ENCODE measurements around the gene LRP8.

The LRP8 gene

DNA sequence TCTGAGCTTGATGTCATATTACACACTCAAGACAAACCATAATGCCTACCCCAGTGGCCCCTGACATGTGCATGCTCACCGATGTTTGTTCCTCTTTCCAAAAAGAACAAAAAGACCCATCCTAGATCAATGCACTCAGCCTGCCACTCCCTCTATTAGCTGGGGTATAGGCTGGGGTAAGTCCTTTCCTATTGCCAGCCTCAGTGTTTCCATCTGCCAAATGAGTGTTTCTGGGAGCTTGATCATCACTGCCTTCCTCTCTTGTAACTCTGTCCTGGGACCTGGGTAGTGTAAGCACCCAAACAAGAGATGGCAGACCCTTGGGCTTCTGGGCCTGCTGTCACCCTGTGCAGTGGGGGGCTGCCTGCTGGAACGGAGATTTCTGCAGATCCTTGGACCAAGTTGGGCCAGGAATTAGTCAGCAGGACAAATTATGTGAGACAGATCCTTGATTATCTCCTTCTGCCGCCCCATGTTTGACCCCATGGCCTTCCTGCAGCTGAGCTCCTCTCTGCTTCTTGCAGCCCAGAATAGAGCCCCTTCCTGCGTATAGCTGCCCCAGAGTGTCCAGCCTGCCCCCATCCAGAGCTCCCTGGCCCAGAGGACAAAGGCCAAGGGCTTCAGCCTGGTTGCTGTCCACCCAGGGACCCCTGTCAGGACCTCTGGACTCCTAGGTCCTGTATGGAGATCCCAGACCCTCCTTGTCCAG, 31.5 kb upstream of the LRP8 start:
- no peak for DNase-seq

DNA sequence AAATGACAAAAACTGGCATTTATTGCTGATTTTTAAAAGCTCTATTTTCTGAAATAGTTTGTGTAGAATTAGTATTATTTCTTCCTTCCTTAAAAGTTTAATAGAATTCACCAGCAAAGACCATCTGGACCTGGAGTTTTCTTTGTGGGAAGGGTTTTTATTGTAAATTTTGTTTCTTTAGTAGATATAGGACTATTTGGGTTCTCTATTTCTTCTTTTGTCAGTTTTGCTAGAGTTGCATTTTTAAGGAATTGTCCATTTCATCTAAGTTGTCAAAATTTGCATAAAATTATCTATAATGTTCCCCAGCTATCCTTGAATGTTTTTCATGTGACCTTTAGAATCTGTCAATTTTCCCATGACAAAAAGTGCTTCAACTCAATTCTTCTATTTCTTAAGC, 28.8 kb upstream of the LRP8 start:
- DNase-seq = no peak

GRCh38 chr1:53354119-53354518, 26.2 kb upstream of the LRP8 start:
- no peak for DNase-seq

DNA sequence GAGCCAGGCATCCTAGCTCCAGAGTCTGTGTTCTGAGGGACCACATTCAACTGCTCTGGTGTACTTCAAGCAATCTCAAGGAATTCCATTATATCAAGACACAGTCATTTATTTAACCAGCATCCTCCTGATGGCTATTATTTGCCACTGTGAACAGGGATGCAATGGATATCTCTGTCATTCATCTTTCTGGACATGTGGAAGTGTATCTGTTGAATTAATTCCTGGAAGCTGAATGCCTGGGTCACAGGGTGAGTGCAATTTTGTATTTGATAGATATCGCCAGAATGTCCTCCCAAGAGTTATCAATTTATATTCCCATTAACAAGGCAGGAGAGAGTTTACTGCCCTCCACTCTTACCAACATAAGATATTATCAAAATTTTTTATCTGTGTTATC, 24.7 kb upstream of the LRP8 start:
- no peak for DNase-seq

- DNase-seq = no peak
These were observed 23.2 kb upstream of the LRP8 start for GRCh38 chr1:53350853-53351767.

DNA sequence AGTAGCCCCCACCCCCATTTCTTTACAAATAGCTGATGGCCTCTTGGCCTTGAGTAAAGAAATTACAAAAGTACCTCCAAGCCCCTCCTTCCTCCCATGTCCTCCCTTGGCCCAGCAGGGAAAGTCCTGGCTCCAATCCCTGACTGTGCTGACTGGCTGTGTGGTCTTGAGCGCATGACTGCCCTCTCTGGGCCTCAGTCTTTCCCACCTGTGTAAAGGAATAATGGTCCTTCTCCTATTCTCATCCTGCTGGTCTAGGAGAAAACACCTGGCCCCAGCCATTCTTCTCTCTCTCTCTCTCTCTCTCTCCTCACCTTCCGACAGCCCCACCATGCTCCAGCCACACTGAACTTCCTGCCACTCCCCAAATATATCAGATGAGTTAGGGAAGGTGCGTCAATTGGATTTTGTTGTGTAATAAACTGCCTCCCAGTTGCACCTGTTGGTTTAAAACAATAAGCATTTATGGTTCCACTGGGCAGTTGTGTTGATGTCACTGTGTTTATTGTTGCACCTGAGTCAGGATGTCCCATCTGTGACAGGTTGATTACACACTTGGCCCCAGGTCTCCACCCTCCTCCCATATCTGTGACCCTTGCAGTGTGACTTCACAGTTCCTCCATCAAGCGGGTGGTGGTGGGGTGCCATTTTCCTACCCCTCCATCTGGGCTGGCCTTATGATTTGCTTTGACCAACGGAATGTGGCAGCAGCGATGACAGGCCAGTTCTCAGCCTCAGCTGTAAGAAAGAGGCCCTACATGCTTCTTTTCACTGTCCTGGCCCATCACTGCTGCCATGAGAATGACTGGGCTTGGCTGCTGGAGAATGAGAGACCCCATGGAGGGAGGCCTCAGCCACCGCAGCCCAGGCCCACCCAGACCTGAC, 22.3 kb upstream of the LRP8 start:
- no peak for DNase-seq

- DNase-seq = no peak
These were observed 21.5 kb upstream of the LRP8 start for GRCh38 chr1:53349369-53349835.

DNA sequence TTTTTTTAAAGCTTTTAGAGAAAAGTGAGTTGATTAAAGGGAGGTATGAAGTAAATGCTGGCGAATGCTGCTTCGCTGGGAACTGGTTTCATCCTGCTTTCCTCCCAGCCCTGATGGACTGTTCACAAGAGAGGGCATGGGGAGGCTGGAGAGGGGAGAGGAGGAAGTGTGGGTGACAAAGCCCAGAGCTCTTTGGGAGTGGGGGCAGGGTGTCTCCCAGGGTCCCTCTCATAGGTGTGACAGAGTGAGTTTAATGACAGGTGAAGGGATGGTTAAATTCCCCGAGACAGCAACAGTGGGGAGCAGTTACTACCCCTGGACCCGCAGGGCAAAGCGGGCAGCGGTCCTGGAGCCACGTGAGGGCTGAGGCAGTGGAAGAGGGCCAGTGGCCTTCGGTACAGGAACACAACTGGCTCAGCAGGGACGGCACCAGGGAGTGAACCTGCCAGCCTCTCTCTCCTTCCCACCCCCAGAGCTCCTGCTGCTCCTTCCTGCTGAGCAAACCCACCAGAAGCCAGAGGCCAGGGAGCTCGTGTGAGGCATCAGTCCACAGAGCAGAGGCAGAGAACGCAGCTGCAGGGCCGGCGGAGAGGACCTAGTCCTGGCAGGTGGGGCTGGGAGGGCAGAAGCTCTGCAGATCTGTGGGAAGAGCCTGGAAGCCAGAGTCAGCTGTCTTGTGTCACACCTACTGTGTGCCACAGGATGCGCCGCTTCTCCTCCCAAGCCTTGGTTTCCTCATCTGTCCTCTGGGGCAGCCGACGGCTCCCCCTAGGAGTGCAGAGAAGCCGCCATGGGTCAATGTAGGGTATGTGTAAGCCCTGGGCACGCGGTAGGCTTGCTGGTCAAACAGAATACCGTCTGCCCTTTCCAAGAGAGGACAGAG, 20.9 kb upstream of the LRP8 start:
- DNase-seq = no peak

- DNase-seq = no peak
These were observed 18.9 kb upstream of the LRP8 start for GRCh38 chr1:53346814-53347176.

- DNase-seq = no peak
These were observed 18.3 kb upstream of the LRP8 start for GRCh38 chr1:53345996-53346813.

DNA sequence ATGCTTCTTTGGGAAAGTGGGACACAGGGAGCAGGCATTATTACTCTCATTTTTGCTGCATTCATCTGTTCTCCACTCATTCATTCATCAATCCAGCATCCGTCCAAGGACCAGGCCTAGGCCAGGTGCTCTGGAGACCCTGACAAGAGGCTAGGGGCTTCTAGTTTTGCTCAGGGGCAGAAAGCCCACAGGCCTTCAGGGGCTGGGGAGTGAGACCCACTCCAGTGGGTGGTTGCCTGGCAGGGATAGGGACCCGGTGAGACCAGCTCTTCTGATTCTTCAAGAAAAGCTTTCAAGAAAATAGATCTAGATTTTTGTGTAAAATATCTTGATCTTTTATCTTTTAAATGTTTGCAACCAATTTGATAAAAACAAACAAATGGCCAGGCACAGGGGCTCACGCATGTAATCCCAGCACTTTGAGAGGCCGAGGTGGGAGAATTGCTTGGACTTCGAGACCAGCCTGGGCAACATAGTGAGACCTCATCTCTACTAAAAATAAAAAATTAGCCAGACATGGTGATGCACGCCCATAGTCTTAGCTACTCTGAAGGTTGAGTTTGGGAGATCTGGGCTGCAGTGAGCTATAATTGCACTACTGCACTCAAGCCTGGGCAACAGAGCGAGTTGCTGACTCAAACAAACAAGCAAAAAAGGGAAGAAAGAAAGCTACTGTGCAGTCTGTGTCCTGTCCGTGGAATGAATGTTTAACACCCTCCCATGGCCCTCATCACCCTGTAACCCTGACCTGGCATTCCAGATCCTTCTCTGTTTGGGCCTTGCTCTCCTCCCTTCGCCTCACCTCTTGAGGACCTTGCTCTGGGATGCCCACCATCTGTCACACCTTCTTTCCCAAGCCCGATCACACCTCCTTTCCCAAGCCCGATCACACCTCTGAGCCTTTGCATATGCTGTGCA, 17.3 kb upstream of the LRP8 start:
- DNase-seq = no peak

- DNase-seq = no peak
These were observed 16.2 kb upstream of the LRP8 start for GRCh38 chr1:53343831-53344668.

DNA sequence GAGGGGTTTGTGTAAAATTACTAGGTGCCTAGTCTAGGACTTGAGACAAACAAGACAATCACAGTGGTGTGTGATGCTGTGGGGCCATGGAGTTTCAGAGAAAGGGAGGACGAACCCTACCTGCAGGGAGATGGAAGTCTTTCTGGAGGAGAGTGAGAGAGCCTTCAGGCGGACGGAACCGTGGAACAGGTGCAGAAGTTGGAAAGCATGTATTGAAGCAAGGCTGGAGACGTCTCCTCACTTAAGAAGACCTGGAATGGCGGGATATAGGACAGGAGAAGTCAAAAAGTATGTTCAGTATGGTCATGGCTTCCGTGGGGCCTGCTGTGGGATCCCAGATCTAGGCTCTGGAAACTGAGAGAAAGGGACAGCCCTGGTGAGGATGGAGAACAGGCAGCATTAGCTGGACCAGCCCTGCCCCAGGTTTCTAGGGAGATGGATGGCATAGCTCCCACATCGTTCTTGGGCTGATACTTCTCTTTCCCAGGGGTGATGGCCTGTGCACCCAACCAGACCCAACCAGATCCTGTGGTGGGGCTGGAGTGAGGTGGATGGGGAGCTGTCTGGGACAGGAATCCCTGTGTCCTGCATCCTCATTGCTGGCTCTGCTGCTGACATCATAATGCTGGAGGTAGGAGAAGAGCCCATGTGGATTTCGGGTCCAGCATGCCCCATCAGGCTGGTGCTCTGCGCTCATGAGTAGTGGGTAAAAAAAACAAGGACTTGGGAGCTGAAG, 15.0 kb upstream of the LRP8 start:
- DNase-seq = no peak

DNA sequence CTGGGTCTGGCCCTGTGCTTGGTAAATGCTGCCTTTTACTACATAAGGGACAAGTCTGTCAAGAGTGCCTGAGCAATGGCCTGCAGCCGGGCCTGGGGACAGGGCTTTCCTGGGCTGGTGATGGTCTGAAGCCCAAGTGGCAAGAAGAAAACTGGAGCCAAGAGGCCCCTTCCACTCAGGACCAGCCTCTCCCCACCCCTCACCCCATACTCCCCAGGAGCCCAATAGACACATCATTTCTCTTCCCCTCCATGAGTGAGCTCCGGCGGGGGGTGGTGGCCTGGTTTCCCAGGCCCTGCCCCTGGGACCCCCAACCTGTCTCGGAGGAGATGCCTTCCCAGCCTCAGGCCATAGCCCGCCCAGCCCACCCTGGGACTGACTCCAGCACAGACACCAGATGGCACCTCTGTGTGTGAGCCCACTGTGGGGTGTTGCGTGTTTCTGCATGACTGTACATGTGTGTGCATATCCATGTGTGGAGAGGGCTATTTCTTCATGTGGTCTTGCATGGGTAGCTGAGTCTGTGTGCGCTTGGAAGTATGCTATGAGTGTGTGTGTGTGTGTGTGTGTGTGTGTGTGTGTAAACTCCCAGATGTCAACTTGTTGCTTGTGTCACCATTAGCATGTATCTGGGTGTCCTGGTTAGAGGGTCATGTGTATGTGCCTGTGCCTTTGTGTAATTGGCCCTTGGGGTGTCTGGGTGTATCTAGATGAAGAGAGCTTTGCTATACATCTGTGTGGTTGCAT, 14.3 kb upstream of the LRP8 start:
- DNase-seq = no peak

DNA sequence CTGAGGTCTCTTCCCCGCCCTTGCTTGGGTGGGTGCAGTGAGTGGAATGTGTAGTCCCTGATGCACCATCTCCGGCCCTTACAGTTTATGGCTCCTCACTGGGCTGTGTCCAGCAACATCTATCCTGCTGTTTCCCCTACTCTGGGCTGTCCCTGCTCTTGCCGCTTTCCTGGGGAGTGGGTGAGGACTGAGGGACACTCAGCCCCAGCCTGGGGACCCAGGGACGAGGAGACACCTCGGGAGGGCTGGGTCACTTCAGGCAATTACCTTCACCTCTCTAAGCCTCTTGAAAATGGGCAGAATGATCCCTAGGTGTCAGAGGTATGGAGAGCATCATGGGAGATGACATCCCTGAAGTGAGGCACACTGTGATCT, 13.6 kb upstream of the LRP8 start:
- DNase-seq = no peak

DNA sequence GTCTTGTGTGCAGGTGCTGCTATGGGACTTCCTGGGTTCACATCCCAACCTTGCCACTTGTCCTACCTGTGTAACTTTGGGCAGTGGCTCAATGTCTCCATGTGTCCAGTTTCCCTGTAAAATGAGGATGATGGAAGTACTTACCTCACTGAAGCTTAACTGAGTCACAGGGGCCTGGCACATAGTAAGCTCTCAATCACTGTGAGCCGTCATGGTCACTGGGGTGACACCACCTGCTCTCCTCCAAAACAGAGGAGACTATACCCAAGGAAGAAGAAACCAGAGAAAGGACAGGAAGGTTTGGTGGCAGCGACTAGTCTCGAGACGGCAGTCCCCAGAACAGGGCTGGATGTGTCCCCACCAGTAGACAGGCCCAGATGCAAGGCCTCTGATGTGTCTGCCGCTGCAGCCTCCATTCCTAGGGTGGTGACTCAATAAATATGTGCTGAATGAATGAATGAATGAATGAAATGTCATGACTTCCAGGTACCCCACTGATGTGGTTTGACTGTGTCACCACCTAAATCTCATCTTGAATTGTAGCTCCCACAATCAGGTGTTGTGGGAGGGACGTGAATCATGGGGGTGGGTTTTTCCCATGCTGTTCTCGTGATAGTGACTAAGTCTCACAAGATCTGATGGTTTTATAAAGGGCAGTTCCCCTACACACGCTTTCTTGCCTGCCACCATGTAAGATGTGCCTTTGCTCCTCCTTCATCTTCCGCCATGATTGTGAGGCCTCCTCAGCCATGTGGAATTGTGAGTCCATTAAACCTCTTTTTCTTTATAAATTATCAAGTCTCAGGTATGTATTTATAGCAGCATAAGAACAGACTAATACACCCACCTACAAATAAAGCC, 13.0 kb upstream of the LRP8 start:
- DNase-seq = no peak
